Measurements from ENCODE around the gene PRUNE2. TPM values are rescaled to one million over a fixed set of nuclear protein-coding genes. Genes with fewer than 3 reads are reported as not detected.

The PRUNE2 gene
- total and polyA plus RNA-seq, 4 donors = 1.3 to 4.5 (median 1.6) TPM

GRCh38 chr9:76898786-76899185, 7.1 kb downstream of the PRUNE2 start:
- H3K27me3 ChIP-seq (ENCODE audit: control insufficient read depth in 4 of 4, insufficient read depth in 4 of 4, low read length in 3 of 4) = peaks cover 0 to 17% (median 1%) of the 10 kb centered on the region in 4 donors
- WGBS = 66% methylated on average over 2 of the region's 2 CpGs

More at GRCh38 chr9:76898786-76899185, 7.1 kb downstream of the PRUNE2 start:
- H3K9ac ChIP-seq (ENCODE audit: low read depth in 1 of 2, low read length in 2 of 2) = no peak overlapping the region
- no peak overlapping the region for H3K4me3 ChIP-seq (ENCODE audit: low read depth in 1 of 3, low read length in 3 of 3)
- H3K27ac ChIP-seq (ENCODE audit: low read depth in 1 of 2, low read length in 2 of 2) = no peak overlapping the region
- H3K9me3 ChIP-seq (ENCODE audit: control insufficient read depth in 4 of 4, low read length in 3 of 4) = no peaks in the 10 kb centered on the region
- H3K4me1 ChIP-seq (ENCODE audit: control insufficient read depth in 4 of 4, insufficient read depth in 4 of 4, low read length in 3 of 4) = no peaks in the 10 kb centered on the region
- DNase-seq (ENCODE audit: low spot score) = no peak
- H3K36me3 ChIP-seq (ENCODE audit: control insufficient read depth in 4 of 4, insufficient read depth in 3 of 4, low read depth in 1 of 4, low read length in 3 of 4) = no peaks in the 10 kb centered on the region
- no peak for TF ChIP-seq CTCF (IDR thresholded peaks at IDR 0.05; ENCODE audit: low read depth, low read length, missing input control)
- TF ChIP-seq FOXA1 (IDR thresholded peaks at IDR 0.05) = no peak
- no peak for TF ChIP-seq HNF4A (conservative IDR thresholded peaks at IDR 0.05)
- TF ChIP-seq EGR1 (IDR thresholded peaks at IDR 0.05; ENCODE audit: low read depth in 2 of 2) = no peak
- no peak for TF ChIP-seq HNF4G (IDR thresholded peaks at IDR 0.05)
- no peak for TF ChIP-seq MAX (IDR thresholded peaks at IDR 0.05)
- TF ChIP-seq FOXA2 (IDR thresholded peaks at IDR 0.05) = no peak
- no peak for TF ChIP-seq ZBTB33 (IDR thresholded peaks at IDR 0.05)
- TF ChIP-seq YY1 (IDR thresholded peaks at IDR 0.05) = no peak
- TF ChIP-seq RXRA (IDR thresholded peaks at IDR 0.05) = no peak
- no peak for TF ChIP-seq ATF3 (IDR thresholded peaks at IDR 0.05)
- TF ChIP-seq GABPA (IDR thresholded peaks at IDR 0.05 in 1 of 2, conservative IDR thresholded peaks at IDR 0.05 in 1 of 2) = no peak
- no peak for TF ChIP-seq JUND (IDR thresholded peaks at IDR 0.05)
- no peak for TF ChIP-seq REST (IDR thresholded peaks at IDR 0.05)
- no peak for TF ChIP-seq RAD21 (IDR thresholded peaks at IDR 0.05)
- TF ChIP-seq TAF1 (conservative IDR thresholded peaks at IDR 0.05) = no peak
- TF ChIP-seq NR2F2 (IDR thresholded peaks at IDR 0.05) = no peak
- no peak for TF ChIP-seq SP1 (IDR thresholded peaks at IDR 0.05)
